Forelimb muscle (tissue), 1 donor: ENCODE measurements around the gene SDS. TPM values are rescaled to one million over a fixed set of nuclear protein-coding genes. Genes with fewer than 3 reads are reported as not detected.

Experiments used
- DNase-seq: peaks from one replicate; pipeline ENCODE4 v3.0.0-alpha.2; 2013; ENCODE audit warnings: low read depth
- polyA plus RNA-seq: library from polyadenylated mRNA; unstranded; fragments of 120-200 nt; gene quantifications from one replicate; pipeline ENCODE4 v1.2.1, GENCODE V29; 2013; ENCODE audit not compliant: insufficient read length

The SDS gene
- polyA plus RNA-seq, 1 donor: 0.20 TPM

DNA sequence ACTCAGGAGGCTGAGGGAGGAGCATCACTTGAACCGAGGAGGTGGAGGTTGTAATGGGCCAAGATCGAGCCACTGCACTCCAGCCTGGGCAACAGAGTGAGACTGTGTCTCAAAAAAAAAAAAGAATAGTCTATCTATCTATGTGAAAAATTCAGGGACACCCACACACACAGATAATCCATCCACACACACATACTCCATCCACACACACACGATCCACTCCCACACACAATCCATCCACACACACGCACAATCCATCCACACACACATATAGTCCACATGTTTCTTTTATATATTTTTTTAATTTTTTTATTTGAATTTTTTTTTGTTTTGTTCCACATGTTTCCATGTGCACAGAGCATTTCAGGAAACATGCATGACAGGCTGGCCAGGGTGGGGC is 3.3 kb downstream of the SDS start:
- no peak for DNase-seq

DNA sequence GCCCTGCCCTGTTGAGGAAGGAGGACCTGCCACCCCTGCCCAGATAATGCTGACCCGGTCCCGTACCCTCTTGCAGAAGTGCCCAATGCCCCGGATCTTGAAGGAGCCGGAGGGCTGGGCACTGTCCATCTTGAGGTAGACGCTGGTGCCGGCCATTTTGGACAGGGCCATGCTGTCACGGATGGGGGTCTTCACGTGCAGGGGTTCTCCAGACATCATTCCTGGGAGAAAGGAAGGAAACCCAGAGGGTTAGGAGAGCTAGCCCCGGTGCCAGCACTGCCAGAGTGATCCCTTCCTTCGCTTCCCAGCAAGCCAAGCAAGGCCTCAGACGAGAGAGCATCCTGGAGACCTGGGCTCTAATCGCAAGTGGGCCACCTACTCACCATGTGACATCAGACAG is 4.2 kb downstream of the SDS start:
- DNase-seq: no peak

DNA sequence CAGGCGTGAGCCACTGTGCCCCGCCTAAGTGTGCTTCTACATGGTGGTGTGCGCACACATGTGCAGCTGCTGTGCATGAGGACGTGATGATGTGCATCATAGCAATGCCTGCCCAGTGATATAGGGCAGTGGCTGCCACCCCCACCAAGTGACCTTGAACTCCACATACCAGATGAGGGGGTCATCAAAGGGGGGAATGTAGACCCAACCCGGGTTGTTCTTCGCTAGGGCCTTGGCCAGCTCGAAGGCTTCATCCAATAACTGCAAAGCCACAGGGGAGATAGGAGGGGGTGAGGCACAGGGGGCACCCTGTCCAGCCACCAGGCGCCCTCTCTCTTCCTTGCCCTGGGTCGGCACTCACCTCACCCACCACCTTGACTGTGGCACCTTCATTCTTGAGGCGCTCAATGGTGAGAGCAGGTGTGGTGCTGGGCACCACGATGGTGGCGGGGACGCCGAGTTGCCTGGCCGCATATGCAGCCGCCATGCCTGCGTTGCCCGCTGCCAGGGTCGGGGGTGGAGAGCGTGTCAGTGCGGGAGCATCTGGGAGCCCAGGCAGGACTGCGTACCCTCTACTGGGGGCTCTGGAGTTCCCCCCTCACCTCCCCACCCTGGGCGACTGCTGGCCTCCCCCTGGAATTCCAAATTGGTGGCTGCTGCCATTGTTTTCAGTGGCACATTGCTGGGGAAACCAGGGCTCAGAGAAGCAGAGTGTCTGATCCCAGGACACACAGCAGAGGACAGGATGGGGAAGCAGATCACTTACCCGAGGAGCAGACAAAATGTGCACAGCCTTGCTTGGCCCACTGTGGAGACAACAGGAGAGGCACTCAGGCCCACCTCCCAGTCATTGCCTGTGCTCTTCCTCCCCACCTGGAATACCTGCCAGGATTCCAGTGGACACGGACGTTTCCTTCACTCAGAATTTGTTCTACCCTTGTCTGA is 5.1 kb downstream of the SDS start:
- no peak for DNase-seq

DNA sequence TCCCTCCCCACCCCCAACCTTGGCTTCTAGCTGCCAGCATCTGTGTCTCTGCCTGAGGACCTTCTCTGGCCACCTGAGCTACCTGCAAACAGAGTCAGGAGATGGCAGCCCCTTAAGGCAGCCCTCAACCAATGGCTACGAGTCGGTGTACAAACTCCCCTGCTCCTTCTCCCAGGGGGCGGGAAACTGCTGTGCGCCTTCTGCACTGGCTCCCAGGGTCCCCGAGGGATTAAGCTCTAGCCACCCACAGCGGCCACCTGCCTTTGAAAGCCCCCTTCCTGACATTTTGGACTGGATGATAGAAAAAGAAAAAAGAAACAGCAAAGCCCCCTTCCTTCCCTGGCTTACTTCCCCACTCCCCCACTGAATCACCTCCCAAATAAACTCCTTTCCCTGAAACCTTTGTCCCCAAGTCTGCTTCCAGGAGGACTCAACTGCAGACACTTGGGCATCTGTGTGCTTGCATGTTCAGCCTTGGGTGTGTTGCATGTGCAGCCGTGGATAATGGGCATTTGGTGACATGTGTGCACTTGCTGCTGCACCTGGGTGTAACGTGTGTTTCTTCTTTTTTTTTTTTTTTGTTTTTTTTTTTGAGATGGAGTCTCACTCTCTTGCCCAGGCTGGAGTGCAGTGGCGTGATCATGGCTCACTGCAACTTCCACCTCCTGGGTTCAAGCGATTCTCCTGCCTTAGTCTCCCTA is 6.0 kb downstream of the SDS start:
- no peak for DNase-seq

DNA sequence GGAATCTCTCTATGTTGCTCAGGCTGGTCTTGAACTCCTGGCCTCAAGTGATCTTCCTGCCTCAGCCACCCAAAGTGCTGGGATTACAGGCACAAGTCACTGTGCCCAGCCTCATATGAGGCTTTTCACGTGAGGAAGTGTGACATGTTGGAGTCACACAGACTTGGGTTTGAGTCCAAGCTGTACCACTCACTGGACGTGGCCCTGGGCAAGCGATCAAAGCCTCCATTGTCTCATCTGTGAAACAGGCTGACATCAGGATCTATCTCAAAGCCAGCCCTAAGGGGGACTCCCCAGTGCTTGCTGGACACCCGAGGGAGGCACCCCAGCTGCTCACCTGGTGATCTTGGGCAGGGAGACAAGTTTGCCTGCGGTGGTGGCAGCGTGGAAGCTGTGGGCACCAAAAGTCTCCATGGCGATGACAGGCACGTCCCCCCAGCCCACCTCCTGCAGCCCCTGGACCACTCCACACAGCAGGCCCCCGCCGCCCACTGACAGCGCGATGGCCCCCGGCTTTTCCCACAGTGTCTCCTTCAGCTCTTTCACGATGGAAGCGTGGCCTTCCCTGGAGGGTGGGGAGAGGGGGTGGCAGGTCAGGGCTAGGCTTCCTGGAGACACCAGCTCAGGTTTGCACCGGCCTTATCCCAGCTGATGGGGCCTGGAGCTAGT is 6.7 kb downstream of the SDS start:
- no peak for DNase-seq

DNA sequence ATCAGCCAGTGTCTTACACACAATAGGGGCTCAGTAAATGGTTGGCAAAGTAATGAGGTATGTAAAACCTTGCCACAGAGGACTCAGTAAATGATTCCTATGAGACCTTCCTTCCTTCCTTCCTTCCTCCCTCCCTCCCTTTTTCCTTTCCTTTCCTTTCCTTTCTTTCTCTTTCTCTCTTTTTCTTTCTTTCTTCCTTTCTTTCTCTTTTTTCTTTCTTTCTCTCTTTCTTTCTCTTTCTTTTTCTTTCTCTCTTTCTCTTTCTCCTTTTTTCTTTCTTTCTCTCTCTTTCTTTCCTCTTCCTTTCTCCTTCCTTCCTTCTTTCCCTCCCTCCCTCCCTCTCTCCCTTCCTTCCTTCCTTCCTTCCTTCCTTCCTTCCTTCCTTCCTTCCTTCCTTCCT is 7.5 kb downstream of the SDS start:
- DNase-seq: no peak

DNA sequence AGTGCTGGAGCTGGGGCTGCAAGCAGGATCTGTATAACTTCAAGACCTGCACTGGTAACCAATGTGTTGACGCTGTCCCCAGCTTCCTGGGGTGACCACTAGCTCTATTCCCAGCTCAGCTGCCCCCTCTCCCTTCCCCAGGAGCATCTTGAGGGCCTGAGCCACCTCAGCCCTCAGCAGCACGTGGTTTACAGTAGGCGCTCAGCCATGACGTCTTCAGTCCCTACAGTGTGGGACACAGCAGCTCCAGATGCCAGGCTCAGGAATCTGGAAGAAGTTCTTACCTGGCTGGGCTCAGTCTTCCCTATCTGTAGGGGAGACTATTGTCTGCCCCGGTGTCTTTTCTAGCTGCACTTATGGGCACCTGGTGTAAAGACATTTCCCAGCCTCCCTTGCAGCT is 8.6 kb downstream of the SDS start:
- DNase-seq: no peak

DNA sequence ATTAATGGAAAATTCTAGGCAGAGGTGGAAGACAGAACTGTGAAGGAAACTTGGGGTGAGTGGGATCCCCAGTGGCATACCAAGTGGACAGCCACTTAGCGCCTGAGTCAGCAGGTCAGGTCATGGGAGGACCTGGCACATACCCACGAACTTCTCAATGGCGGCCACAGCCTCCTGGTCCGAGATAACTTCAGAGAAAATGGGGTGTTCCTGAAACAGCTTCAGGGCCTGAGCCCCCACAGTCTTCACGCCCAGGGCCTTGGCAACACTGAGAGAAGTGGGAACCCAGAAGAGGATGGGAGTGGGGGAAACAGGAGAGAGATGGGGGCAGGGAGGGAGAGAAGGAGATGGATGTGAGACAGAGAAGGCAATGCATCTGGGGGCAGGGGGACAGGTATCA is 9.9 kb downstream of the SDS start:
- DNase-seq: no peak

DNA sequence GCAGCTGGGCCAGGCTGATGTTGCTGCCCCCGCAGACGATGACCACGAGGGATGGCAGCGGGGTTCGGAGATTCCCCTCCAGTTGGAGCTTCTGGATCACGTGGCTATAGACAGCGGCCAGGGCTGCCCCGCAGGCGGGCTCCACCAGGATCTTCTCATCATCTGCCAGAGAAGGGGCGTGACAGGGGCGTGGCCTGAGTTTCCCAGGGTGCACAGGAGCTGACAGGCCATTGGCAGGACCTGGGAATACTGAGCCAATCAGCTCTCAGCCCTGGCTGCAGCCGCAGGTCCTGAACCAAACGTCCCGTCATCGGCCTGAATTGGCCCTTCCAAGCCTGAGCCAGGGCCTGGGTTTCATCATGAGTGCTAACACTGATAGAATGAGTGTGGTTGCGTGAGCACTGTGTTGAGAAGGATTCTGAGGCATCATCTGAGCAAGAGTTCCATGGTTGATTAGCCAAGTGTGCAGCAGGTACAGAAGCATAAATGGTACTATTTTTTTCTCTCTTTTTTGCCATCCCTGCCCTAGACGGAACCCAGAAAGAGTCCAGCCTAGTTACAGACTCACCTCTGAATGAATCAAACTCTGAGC is 10.6 kb downstream of the SDS start:
- DNase-seq: no peak

DNA sequence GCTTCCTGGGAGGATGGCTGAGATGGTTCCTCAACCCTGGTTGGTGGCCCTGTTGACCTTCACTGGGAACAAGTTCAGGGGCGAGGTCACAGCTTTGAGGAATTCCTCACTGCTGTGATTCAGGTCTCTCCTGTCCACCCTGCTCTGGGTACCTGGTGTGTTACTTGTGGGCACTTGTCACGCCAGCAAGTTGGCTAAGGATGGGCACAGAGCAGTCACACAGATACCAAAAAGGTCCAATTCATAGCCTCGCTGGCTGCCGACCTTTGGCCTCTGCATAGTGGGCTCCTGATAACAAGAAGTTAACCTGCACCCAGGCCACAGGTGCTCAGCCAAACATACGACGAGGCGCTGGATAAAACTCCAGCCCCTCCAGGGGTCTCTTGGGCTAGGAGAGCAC is 11.2 kb downstream of the SDS start:
- no peak for DNase-seq

DNA sequence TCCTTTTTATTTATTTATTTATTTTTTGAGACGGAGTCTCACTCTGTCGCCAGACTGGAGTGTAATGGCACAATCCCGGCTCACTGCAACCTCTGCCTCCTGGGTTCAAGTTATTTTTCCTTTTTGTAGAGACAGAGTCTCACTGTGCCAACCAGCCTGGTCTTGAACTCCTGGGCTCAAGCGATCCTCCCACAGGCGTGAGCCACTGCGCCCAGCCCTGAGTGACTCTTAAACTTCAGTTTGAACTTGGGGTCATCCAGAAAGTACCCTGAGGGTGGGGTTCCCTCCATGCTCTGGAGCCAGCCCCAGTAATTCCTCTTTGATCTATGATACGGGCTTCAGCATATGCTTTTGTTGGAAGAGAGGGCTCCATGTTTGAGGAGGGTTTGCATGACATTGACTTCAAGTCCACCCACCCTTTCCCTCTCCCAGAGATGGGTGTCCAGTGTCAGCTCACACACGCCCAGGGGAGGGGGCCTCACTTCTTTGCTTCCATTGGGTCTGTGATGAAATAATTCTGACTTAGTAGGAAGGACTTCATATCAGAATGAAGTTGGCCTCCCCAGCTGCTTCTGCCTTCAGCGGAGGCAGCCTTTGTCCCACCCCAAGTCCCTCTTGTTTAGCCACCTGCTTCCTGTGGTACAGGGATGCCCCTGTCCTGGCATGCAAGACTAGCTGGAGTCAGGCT is 11.9 kb downstream of the SDS start:
- DNase-seq: no peak

DNA sequence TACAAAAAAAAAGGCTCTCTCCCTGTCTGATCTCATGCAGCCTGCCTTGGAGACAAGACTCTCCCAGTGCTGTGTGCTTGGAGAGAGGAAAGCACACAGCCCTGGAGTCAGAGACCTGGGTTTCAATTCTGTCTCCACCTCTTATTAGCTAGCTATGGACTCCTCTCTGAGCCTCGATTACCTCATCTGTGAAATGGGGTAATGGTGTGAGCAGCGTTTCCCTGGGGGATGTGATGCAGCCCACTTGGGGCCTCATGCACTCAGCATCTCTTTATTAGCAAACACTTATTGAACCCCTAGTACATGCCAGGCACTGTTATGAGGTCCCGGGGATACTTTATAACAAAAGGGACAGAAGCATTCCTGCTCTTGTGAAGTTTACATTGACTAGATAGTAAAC is 12.5 kb downstream of the SDS start:
- no peak for DNase-seq

DNA sequence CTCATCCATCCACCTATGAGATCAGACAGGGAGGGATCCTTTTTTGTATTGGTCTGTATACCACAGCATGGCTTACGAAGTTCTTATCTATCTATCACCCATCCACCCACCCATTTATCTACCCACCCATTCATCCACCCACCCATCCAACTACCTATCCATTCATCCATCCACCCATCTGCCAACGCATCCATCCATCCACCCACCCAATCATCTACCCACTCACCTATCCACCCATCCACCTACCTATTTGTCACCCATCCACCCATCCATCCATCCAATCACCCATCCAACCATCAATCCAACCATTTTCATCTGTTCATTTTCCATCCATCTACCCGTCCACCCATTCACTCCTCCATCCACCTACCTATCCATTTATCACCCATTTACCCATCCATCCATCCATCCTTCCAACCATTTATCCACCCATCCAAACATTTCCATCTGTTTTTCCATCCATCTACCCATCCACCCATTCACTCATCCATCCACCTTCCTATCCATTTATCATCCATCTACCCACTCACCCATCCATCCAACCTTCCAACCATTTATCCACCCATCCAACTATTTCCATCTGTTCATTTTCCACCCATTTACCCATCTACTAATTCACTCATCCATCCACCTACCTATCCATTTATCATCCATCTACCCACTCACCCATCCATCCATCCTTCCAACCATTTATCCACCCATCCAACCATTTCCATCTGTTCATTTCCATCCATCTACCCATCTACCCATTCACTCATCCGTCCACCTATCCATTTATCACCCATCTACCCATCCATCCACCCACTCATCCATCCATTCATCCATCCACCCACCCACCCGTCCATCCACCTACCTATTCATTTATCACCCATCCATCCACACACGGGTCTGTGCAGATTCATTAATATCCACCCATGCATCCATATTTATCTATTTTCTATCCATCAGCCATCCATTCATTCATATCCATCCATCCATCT is 13.3 kb downstream of the SDS start:
- no peak for DNase-seq

DNA sequence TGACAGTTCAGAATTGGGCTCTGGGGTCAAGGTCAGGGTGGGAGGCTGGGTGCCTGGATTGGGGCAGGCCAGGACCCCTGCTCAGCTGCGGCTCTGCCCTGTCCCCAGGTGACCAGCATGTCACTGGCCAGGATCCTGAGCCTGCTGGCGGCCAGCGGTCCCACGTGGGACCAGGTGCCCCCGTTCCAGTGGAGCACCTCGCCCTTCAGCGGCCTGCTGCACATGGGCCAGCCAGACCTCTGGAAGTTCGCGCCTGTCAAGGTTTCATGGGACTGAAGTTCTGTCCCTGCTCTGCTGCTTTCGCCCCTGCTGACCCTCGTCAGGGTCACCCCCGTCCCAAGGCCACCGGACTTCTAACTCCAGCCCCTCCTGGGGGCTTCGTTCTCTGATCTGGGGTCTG is 15.3 kb downstream of the SDS start:
- no peak for DNase-seq

DNA sequence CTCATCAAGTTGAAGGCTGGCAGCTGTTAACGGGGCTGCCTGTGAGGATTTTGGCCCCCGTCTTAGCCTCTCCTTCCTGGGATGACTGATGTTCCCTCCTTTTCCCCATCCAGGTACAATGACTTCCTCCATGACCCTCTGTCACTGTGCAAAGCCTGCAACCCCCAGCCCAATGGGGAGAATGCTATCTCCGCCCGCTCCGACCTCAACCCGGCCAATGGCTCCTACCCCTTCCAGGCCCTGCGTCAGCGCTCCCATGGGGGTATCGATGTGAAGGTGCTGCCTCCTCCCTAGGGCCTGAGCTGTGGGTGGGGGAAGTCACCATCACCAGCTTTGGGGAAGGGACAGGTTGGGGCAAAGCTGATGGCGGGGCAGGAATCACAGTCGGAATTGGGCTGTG is 16.1 kb downstream of the SDS start:
- DNase-seq: no peak

DNA sequence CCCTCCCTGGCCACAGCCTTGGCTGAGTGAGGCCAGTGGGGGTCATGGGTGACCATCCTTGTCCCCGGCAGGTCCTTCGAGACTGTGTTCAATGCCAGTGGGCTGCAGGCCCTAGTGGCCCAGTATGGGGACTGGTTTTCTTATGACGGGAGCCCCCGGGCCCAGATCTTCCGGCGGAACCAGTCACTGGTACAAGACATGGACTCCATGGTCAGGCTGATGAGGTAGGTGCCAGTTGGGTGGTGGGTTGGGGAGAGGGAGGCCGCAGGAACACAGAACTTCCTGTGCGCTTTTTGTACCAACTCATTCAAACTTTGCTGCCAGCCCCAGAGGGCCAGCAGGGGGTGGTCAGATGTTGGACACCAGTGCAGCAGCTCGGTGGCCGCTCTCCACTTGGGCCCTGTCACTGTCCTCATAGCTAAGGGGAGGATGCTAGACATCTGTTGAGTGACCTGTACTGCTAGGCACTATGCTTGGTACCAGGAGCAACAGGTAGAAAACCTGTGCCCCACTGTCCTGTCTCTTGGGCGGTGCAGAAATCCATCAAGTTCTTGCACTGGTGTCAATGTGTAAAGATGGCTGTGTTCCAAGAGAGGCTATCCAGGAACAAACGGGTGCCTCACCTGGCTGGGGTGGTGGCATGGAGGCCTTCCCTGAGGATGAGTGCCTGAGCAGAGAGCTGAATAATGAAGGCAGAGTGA is 16.7 kb downstream of the SDS start:
- DNase-seq: no peak

DNA sequence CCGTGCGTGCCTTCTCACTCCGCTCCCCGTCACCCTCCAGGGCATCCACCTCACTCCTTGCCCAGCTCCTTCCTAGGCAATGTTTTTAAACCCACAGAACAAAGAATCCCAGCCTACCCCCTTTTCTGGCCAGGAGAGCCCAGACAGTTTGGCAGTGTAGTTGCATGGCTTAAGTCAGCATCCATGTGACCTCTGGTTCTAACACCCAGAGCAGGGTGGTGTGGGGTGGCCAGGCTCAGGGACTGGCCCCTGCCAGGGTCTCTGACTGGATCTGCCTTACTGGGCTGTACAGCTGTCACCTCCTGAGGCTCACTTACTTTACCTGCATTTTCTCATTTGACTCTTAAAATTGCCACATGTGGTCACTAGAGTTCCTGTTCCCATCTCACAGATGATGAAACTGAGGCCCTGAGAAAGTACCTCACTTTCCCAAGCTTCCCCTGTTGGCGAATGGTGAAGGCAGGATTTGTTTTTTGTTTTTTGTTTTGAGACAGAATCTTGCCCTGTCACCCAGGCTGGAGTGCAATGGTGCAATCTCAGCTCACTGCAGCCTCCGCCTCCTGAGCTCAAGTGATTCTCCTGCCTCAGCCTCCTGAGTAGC is 18.3 kb downstream of the SDS start:
- no peak for DNase-seq

DNA sequence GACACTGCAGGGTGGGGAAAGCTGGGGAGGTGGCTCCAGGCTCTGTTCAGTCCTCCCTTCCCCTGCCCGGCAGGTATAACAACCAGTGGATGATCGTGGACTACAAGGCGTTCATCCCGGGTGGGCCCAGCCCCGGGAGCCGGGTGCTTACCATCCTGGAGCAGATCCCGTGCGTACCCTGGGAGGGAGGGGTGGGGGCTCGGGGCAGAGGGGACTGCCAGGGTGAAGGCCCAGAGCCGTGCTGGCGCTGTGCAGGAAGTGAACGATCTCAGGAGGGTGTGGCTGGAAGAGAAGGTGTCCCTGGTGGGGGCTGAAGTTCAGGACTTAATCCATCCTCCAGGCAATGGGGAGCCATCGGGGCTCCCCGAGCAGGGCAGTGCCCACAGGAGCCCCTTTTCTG is 18.9 kb downstream of the SDS start:
- DNase-seq: no peak

DNA sequence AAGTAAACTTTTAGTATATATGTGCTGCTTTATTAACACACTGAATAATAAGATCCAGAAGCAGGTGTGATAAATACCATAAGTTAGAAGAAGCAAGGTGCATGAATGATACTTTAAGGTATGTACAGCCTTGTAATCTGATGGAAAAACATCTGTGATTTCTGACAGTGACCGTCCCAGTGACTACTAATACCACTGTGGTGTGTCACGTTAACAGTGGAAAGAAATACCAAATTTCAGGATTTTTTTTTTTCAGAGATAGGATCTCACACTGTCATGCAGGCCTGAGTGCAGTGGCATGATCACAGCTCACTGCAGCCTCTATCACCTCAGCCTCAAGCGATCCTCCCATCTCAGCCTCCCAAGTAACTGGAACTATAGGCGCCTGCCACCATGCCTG is 21.5 kb downstream of the SDS start:
- DNase-seq: no peak
